Measurements from ENCODE around the gene GPN3. TPM values are rescaled to one million over a fixed set of nuclear protein-coding genes. Genes with fewer than 3 reads are reported as not detected.

GPN3 gene
- 12.7 to 14.5 TPM (median 13.9 TPM) in 3 replicates for total RNA-seq

GRCh38 chr12:110468214-110469048, at the start of gene GPN3, which contains the start of gene FAM216A:
TSS of gene GPN3 (minus strand) at chr12:110468257. CDS start at chr12:110468203, 54 bp downstream.
TSS of gene FAM216A (plus strand) at chr12:110468845. CDS start at chr12:110468876, 31 bp downstream.
- TF ChIP-seq, protein P1, sequence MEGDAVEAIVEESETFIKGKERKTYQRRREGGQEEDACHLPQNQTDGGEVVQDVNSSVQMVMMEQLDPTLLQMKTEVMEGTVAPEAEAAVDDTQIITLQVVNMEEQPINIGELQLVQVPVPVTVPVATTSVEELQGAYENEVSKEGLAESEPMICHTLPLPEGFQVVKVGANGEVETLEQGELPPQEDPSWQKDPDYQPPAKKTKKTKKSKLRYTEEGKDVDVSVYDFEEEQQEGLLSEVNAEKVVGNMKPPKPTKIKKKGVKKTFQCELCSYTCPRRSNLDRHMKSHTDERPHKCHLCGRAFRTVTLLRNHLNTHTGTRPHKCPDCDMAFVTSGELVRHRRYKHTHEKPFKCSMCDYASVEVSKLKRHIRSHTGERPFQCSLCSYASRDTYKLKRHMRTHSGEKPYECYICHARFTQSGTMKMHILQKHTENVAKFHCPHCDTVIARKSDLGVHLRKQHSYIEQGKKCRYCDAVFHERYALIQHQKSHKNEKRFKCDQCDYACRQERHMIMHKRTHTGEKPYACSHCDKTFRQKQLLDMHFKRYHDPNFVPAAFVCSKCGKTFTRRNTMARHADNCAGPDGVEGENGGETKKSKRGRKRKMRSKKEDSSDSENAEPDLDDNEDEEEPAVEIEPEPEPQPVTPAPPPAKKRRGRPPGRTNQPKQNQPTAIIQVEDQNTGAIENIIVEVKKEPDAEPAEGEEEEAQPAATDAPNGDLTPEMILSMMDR (IDR thresholded peaks at IDR 0.05; ENCODE audit: unreplicated experiment), result no peak
- H3K27me3 Mint-ChIP-seq (ENCODE audit: low read depth), result no peaks in the 10 kb centered on the region
- peak; percentile 92 to 96 for DNase-seq (ENCODE audit: low spot score in 2 of 2, unreplicated experiment in 2 of 2)
- peak within 1 kb of the TSS; percentile 94 for H3K4me3 Mint-ChIP-seq
- peaks cover 15% of the 10 kb centered on the region for H3K4me1 Mint-ChIP-seq
- H3K36me3 Mint-ChIP-seq, result peaks cover 6% of the 10 kb centered on the region
- H3K27ac Mint-ChIP-seq, result peak within 1 kb of the TSS; percentile 99
- no peaks in the 10 kb centered on the region for H3K9me3 Mint-ChIP-seq

- Mint-ChIP-seq H3K4me3 (no peak overlapping the region), H3K27me3 (ENCODE audit: low read depth) (peaks cover 6% of the 10 kb centered on the region), H3K27ac (no peak overlapping the region), H3K4me1 (no peaks in the 10 kb centered on the region), H3K9me3 (no peaks in the 10 kb centered on the region), H3K36me3 (no peaks in the 10 kb centered on the region)
- TF ChIP-seq, protein P1 (IDR thresholded peaks at IDR 0.05; ENCODE audit: unreplicated experiment), result no peak
- no peak for DNase-seq (ENCODE audit: low spot score in 2 of 2, unreplicated experiment in 2 of 2)
Measured at GRCh38 chr12:110516995-110517394, 48.9 kb upstream of the GPN3 start.

DNA sequence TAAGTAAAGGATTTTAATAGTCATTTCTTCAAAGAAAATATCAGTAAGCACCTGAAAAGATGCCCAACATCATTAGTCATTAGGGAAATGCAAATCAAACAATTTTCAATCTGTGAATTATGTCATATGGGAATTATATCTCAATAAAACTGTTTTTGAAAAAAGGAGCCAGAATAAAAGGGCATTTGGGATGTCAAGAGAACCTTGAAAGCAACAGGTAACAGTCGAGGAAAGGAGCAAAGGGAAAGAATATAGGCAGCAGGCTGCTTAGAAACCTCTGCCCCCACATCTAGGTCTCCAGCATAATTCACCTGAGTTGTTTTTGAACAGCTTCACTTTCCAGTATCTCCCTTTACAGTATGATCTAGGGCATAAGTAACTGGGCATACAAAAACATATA, 46.3 kb upstream of the GPN3 start:
- Mint-ChIP-seq H3K27ac (no peak overlapping the region), H3K4me1 (no peaks in the 10 kb centered on the region), H3K36me3 (no peaks in the 10 kb centered on the region), H3K9me3 (no peaks in the 10 kb centered on the region), H3K27me3 (ENCODE audit: low read depth) (peaks cover 13% of the 10 kb centered on the region), H3K4me3 (no peak overlapping the region)
- TF ChIP-seq, protein P1 (IDR thresholded peaks at IDR 0.05; ENCODE audit: unreplicated experiment), result no peak
- no peak for DNase-seq (ENCODE audit: low spot score in 2 of 2, unreplicated experiment in 2 of 2)

GRCh38 chr12:110513842-110514241, 45.8 kb upstream of the GPN3 start:
- Mint-ChIP-seq H3K9me3 (no peaks in the 10 kb centered on the region), H3K27me3 (ENCODE audit: low read depth) (peaks cover 13% of the 10 kb centered on the region), H3K36me3 (no peaks in the 10 kb centered on the region), H3K27ac (no peak overlapping the region), H3K4me3 (no peak overlapping the region), H3K4me1 (no peaks in the 10 kb centered on the region)
- TF ChIP-seq, protein P1 (IDR thresholded peaks at IDR 0.05; ENCODE audit: unreplicated experiment), result no peak
- no peak for DNase-seq (ENCODE audit: low spot score in 2 of 2, unreplicated experiment in 2 of 2)

DNA sequence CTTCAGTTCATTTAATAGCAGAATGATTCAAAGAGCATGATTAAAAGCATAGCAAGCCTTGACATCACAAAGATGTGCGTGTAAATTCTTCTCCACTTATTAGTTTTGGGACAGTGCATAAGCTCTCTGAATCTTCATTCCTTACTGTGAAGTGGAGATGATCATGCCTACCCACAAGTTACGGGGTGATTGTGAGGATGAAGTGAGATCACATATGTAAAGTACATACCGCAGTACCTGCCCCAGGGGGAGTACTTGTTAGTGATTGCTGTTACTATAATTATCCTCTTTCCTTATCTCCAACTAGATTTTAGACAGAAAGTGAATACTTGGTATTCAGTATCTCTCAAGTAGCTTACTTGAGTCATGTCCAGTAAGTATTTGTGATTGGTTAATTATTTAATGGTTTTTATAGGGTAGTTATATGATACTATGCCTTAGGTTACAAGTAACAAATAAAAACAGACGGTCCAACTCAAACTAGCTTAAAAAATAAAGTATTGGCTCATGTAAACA, 40.1 kb upstream of the GPN3 start:
- peak overlapping the region; percentile 47 for H3K27ac Mint-ChIP-seq
- H3K36me3 Mint-ChIP-seq, result no peaks in the 10 kb centered on the region
- no peak overlapping the region for H3K4me3 Mint-ChIP-seq
- H3K4me1 Mint-ChIP-seq, result peaks cover 5% of the 10 kb centered on the region
- H3K9me3 Mint-ChIP-seq, result no peaks in the 10 kb centered on the region
- H3K27me3 Mint-ChIP-seq (ENCODE audit: low read depth), result peaks cover 7% of the 10 kb centered on the region
- no peak for DNase-seq (ENCODE audit: low spot score in 2 of 2, unreplicated experiment in 2 of 2)
- TF ChIP-seq, protein P1 (IDR thresholded peaks at IDR 0.05; ENCODE audit: unreplicated experiment), result no peak
